NCI-H2029 treated with DMSO at 0.1 percent for 48 hours (cell line): ENCODE results near the gene NPHP4.

Source experiments
- DNase-seq: peaks from one replicate; lab custom pipeline; 2025; lab: John Stamatoyannopoulos, UW

NPHP4 gene

GRCh38 chr1:6003568-6004411 is 11.6 kb upstream of the NPHP4 start:
- DNase-seq = no peak

- no peak for DNase-seq
Observed at GRCh38 chr1:6002714-6003501, 10.7 kb upstream of the NPHP4 start.

- DNase-seq = peak; percentile 37
Observed at GRCh38 chr1:6001992-6002576, 9.9 kb upstream of the NPHP4 start.

- no peak for DNase-seq
Observed at GRCh38 chr1:6000444-6001288, 8.4 kb upstream of the NPHP4 start.

GRCh38 chr1:5999711-6000443 is 7.7 kb upstream of the NPHP4 start:
- no peak for DNase-seq

GRCh38 chr1:5998906-5999301 is 6.7 kb upstream of the NPHP4 start:
- DNase-seq = no peak

- DNase-seq = no peak
Observed at GRCh38 chr1:5998051-5998905, 6.1 kb upstream of the NPHP4 start.

- DNase-seq = no peak
Observed at GRCh38 chr1:5997316-5997715, 5.1 kb upstream of the NPHP4 start.

GRCh38 chr1:5996641-5997270 is 4.5 kb upstream of the NPHP4 start:
- no peak for DNase-seq

- no peak for DNase-seq
Observed at GRCh38 chr1:5995871-5996630, 3.8 kb upstream of the NPHP4 start.

- DNase-seq = no peak
Observed at GRCh38 chr1:5994713-5995621, 2.7 kb upstream of the NPHP4 start.

GRCh38 chr1:5993556-5994491 is 1.6 kb upstream of the NPHP4 start:
- no peak for DNase-seq

GRCh38 chr1:5992814-5993555 is 760 bp upstream of the NPHP4 start:
- DNase-seq = no peak

- DNase-seq = no peak
Observed at GRCh38 chr1:5991381-5992025, 722 bp downstream of the NPHP4 start.

GRCh38 chr1:5990913-5991312 is 1.3 kb downstream of the NPHP4 start:
- no peak for DNase-seq
